GM10248 (cell line): Measurements from ENCODE around the gene KMT2A.

Experiments
- CTCF ChIA-PET: fragments of 300-600 bp; sonication (Branson Sonifier 250); formaldehyde crosslinking; extraction: SDS; loops from one replicate; lab custom pipeline; 2021; ENCODE audit warnings: antibody characterized with exemption; lab: Yijun Ruan, JAX
- POLR2A ChIA-PET: fragments of 350-650 bp; sonication (Branson Sonifier 250); formaldehyde crosslinking; extraction: SDS; loops from one replicate; lab custom pipeline; 2020; ENCODE audit warnings: antibody characterized with exemption; lab: Yijun Ruan, JAX
- DNase-seq: peaks from one replicate; pipeline ENCODE4 v3.0.0; 2012; ENCODE audit errors: extremely low spot score
- TF ChIP-seq, protein P1 (sequence below): IDR thresholded peaks from 2 replicates; pipeline ENCODE4 v1.5.1; 2012; ENCODE audit warnings: mild to moderate bottlenecking, low read depth; ENCODE audit errors: extremely low read depth, missing control alignments, control extremely low read depth

Gene KMT2A

DNA sequence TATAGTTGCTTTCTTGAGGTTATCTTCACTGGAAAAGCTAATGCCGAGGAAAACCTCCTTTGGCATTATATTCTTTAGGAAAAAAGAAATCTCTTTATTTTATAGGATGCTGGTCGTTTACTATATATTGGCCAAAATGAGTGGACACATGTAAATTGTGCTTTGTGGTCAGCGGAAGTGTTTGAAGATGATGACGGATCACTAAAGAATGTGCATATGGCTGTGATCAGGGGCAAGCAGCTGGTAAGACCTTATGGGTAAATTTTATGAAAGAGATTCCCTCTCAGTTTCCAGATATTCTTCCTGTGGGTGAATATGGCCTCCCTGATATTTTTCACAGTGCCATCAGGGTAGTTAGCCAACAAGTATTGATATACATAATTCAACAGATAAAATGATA is 61.5 kb downstream of the KMT2A start:
- ChIA-PET POLR2A (no interaction called here), CTCF (interaction anchor here (1.0 to 2.8 kb wide), 3 partner anchors 9 to 326 kb away, joined by 3 to 15 read pairs (median 4); no protein-coding TSS in a partner anchor)
- TF ChIP-seq, protein P1, sequence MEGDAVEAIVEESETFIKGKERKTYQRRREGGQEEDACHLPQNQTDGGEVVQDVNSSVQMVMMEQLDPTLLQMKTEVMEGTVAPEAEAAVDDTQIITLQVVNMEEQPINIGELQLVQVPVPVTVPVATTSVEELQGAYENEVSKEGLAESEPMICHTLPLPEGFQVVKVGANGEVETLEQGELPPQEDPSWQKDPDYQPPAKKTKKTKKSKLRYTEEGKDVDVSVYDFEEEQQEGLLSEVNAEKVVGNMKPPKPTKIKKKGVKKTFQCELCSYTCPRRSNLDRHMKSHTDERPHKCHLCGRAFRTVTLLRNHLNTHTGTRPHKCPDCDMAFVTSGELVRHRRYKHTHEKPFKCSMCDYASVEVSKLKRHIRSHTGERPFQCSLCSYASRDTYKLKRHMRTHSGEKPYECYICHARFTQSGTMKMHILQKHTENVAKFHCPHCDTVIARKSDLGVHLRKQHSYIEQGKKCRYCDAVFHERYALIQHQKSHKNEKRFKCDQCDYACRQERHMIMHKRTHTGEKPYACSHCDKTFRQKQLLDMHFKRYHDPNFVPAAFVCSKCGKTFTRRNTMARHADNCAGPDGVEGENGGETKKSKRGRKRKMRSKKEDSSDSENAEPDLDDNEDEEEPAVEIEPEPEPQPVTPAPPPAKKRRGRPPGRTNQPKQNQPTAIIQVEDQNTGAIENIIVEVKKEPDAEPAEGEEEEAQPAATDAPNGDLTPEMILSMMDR: no peak
- no peak for DNase-seq

DNA sequence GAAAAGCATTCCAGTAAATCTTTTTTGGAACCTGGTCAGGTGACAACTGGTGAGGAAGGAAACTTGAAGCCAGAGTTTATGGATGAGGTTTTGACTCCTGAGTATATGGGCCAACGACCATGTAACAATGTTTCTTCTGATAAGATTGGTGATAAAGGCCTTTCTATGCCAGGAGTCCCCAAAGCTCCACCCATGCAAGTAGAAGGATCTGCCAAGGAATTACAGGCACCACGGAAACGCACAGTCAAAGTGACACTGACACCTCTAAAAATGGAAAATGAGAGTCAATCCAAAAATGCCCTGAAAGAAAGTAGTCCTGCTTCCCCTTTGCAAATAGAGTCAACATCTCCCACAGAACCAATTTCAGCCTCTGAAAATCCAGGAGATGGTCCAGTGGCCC is 66.9 kb downstream of the KMT2A start:
- ChIA-PET CTCF (interaction anchor here (0.9 to 1.9 kb wide), 3 partner anchors 12 to 40 kb away, joined by 3 to 5 read pairs (median 4); no protein-coding TSS in a partner anchor), POLR2A (no interaction called here)
- no peak for DNase-seq
- TF ChIP-seq, protein P1: no peak

DNA sequence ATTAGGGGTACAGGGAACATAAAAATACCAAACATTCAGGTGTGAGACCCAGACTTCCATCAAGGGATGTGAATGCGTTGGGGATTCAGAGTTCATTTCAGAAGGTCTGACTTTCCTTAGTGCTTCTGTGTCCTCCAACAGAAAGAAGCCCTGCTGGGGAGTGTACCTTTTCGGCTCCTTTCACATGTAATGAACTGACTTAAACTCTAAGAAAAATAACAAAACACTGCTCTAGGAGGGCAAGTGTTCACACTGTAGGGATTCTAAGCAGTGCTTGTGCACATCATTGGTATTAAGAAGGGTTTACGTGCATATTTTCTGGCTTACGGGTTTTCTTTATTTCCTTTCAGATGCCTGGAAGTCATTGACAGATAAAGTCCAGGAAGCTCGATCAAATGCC is 75.3 kb downstream of the KMT2A start:
- ChIA-PET CTCF (interaction anchor here (1.9 kb wide), 1 partner anchor 16 kb away, joined by 6 read pairs; the partner anchor contains the start of gene TTC36), POLR2A (no interaction called here)
- TF ChIP-seq, protein P1: no peak
- no peak for DNase-seq

DNA sequence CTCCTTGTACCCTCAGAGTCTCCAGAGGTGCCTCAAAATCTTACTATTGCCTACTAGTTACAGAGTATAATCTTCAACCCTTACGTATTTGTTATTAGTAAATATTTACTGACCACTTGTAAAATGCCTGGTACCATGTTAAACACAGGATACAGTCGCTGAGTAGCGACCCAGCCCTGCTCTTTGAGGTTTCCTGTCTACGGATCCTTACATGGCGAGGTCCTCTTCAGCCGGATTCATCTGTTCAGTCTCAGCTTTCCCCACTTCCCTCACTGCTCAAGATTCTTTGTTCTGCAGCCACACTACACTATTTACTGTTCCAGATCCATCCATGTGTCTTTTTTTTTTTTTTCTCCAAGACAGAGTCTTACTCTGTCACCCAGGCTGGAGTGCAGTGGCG is 77.8 kb downstream of the KMT2A start:
- DNase-seq: no peak
- CTCF ChIA-PET: interaction anchor here (1.0 kb wide), 1 partner anchor 13 kb away, joined by 3 read pairs; no protein-coding TSS in a partner anchor
- TF ChIP-seq, protein P1: no peak
- POLR2A ChIA-PET: no interaction called here

DNA sequence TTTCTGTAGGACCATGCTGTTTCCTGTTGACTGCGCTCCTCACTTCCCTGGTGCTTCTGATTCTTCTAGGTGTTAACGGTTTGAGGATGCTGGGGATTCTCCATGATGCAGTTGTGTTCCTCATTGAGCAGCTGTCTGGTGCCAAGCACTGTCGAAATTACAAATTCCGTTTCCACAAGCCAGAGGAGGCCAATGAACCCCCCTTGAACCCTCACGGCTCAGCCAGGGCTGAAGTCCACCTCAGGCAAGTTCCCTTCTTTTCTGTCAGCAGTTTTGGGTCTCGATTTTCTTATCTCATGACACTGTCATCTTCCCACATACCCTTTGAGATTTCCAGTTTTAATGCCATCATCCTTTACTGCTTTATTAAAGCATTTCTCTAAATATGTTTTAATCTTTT is 83.3 kb downstream of the KMT2A start:
- no peak for DNase-seq
- ChIA-PET POLR2A (no interaction called here), CTCF (no interaction called here)
- TF ChIP-seq, protein P1: no peak

DNA sequence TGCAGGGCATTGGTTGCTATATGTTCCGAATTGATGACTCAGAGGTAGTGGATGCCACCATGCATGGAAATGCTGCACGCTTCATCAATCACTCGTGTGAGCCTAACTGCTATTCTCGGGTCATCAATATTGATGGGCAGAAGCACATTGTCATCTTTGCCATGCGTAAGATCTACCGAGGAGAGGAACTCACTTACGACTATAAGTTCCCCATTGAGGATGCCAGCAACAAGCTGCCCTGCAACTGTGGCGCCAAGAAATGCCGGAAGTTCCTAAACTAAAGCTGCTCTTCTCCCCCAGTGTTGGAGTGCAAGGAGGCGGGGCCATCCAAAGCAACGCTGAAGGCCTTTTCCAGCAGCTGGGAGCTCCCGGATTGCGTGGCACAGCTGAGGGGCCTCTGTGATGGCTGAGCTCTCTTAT is 85.6 kb downstream of the KMT2A start:
- no peak for DNase-seq
- CTCF ChIA-PET: interaction anchor here (1.1 kb wide), 1 partner anchor 12 kb away, joined by 4 read pairs; no protein-coding TSS in a partner anchor

More for the DNA sequence above, 85.6 kb downstream of the KMT2A start:
- POLR2A ChIA-PET: no interaction called here
- TF ChIP-seq, protein P1: no peak
